ENCODE results near the gene SH3BGRL3. TPM values are rescaled to one million over a fixed set of nuclear protein-coding genes. Genes with fewer than 3 reads are reported as not detected.
A peak's percentile ranks its signal among the peaks of the same experiment; 100 is the strongest.
"Not testable (repeated sequence)": the region's sequence is repeated elsewhere in the genome, so short reads cannot be mapped to it uniquely, and the experiment has no call there.

SH3BGRL3 gene
- total RNA-seq (10 to 100 TPM; 32.9 to 41.5 (median 37.6) TPM), polyA plus RNA-seq (100 to 1,000 TPM; 303 to 575 (median 543) TPM)

DNA sequence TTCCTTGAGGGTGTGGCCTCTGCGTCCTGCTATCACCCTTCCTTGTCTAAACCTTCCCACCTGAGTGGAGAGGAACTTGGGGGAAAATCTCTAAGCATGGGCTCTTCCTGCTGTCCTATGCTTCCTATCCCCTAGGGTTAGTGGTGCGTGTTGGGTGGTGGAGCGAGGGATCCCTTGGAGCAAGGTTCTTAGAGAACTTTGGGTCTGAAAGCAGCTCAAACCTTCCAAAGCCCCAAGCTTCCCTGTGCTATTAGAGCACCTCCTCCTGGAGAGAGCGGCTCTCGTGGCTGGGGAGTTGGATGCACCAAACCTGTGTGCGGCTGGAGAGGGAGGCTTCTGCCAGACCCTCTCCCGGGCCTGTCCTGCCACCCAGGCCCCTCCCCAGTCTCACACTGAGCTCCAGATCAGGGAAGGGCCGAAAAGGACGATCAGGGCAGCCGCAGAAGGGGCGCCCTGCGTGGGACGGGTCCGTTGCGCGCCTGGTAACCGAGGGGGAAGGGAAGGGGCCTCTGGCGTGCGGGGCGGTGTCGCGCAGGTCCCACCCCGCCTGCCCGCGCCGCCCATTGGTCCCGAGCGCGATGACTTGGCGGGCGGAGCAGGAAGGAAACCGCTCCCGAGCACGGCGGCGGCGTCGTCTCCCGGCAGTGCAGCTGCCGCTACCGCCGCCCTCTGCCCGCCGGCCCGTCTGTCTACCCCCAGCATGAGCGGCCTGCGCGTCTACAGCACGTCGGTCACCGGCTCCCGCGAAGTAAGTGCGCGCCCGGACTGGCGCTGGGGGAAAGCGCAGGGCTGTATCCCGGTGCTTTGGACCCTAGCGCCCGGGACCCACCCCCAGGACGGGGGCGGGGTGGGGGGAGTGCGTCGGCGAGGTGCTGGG, at the start of gene SH3BGRL3:
Gene SH3BGRL3, plus strand, starts transcription at position 631 of the 877 bp plus-strand sequence. Its CDS starts 70 bp downstream, at position 701.
- intact Hi-C loops (cut with DNase I) = loop anchor here (5.0 kb wide), 4 partner anchors 47 to 193 kb away; partner anchors contain the start of genes C1orf232, CEP85, DHDDS and HMGN2
- peak within 1 kb of the TSS; percentile 88 to 98 (median 91) for H3K27ac ChIP-seq
- peak; percentile 94 for DNase-seq
- H3K27me3 ChIP-seq = no peaks in the 10 kb centered on the region
- WGBS, 2 donors = 1% methylated on average over 66 of the region's 66 CpGs
- H3K36me3 ChIP-seq = peaks cover 0 to 5% (median 2%) of the 10 kb centered on the region in 4 donors
- H3K4me1 ChIP-seq = peaks cover 0 to 65% (median 54%) of the 10 kb centered on the region in 4 donors
- no peaks in the 10 kb centered on the region for H3K9me3 ChIP-seq
- peak within 1 kb of the TSS; percentile 72 to 84 (median 77) for H3K4me3 ChIP-seq
- TF ChIP-seq POLR2AphosphoS5 (IDR thresholded peaks at IDR 0.05) (peak; percentile 79 to 94 (median 90)), POLR2A (IDR thresholded peaks at IDR 0.05) (peak; percentile 70 to 91), EP300 (IDR thresholded peaks at IDR 0.05) (peak in 1 of 4 donors; percentile 37)
- TF ChIP-seq, protein P1, sequence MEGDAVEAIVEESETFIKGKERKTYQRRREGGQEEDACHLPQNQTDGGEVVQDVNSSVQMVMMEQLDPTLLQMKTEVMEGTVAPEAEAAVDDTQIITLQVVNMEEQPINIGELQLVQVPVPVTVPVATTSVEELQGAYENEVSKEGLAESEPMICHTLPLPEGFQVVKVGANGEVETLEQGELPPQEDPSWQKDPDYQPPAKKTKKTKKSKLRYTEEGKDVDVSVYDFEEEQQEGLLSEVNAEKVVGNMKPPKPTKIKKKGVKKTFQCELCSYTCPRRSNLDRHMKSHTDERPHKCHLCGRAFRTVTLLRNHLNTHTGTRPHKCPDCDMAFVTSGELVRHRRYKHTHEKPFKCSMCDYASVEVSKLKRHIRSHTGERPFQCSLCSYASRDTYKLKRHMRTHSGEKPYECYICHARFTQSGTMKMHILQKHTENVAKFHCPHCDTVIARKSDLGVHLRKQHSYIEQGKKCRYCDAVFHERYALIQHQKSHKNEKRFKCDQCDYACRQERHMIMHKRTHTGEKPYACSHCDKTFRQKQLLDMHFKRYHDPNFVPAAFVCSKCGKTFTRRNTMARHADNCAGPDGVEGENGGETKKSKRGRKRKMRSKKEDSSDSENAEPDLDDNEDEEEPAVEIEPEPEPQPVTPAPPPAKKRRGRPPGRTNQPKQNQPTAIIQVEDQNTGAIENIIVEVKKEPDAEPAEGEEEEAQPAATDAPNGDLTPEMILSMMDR (IDR thresholded peaks at IDR 0.05) = peak in 3 of 4 experiments; percentile 8 to 24 (median 17)

DNA sequence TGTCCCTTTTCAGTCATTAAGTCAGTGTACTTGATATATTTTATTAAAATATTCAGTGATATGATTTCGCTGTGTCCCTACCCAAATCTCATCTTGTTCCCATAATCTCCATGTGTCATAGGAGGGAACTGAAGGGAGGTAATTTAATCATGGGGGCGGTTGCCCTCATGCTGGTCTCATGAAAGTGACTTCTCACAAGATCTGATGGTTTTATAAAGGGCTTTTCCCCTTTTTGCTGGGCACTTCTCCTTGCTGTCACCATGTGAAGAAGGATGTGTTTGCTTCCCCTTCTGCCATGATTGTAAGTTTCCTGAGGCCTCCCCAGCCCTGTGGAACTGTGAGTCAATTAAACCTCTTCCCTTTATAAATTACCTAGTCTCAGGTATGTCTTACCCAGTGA, 49.2 kb upstream of the SH3BGRL3 start:
- 82 to 89% methylated on average over 2 of the region's 2 CpGs for WGBS, 2 donors
- H3K9me3 ChIP-seq, DNase-seq, H3K4me3 ChIP-seq, H3K36me3 ChIP-seq, H3K27ac ChIP-seq: not testable (repeated sequence)
- Histone ChIP-seq H3K27me3 (peaks cover 5 to 34% (median 7%) of the 10 kb centered on the region in 3 donors), H3K4me1 (peaks cover 0 to 14% (median 9%) of the 10 kb centered on the region in 4 donors)
- intact Hi-C loops (cut with DNase I) = loop anchor here (5.0 kb wide), 2 partner anchors 52 to 118 kb away; partner anchors contain the start of genes PDIK1L and SH3BGRL3

GRCh38 chr1:26233903-26234643, 45.8 kb upstream of the SH3BGRL3 start, which contains the start of gene CEP85:
Gene CEP85 (plus strand): TSS chr1:26234200. CDS start chr1:26239784, 5,584 bp downstream.
- peak; percentile 99 for DNase-seq
- intact Hi-C loops (cut with DNase I) = loop anchor here (2.0 to 5.0 kb wide), 3 partner anchors 48 to 122 kb away; partner anchors contain the start of genes C1orf232, PDIK1L, SH3BGRL3 and ZNF593
- WGBS, 2 donors = 0% methylated on average over 73 of the region's 73 CpGs
- peaks cover 0 to 3% (median 0%) of the 10 kb centered on the region in 3 donors for H3K27me3 ChIP-seq
- H3K4me1 ChIP-seq = peaks cover 0 to 13% (median 8%) of the 10 kb centered on the region in 4 donors
- H3K4me3 ChIP-seq = peak within 1 kb of the TSS; percentile 58 to 67 (median 60)
- H3K9me3 ChIP-seq = no peaks in the 10 kb centered on the region
- H3K27ac ChIP-seq = peak within 1 kb of the TSS; percentile 89 to 94 (median 90)
- no peak for TF ChIP-seq EP300 (IDR thresholded peaks at IDR 0.05)
- TF ChIP-seq, protein P1 (IDR thresholded peaks at IDR 0.05) = peak in 3 of 4 experiments; percentile 33 to 79 (median 66)
- peak; percentile 54 to 80 for TF ChIP-seq POLR2A (IDR thresholded peaks at IDR 0.05)
- peak; percentile 79 to 94 (median 87) for TF ChIP-seq POLR2AphosphoS5 (IDR thresholded peaks at IDR 0.05)
- H3K36me3 ChIP-seq = no peaks in the 10 kb centered on the region

DNA sequence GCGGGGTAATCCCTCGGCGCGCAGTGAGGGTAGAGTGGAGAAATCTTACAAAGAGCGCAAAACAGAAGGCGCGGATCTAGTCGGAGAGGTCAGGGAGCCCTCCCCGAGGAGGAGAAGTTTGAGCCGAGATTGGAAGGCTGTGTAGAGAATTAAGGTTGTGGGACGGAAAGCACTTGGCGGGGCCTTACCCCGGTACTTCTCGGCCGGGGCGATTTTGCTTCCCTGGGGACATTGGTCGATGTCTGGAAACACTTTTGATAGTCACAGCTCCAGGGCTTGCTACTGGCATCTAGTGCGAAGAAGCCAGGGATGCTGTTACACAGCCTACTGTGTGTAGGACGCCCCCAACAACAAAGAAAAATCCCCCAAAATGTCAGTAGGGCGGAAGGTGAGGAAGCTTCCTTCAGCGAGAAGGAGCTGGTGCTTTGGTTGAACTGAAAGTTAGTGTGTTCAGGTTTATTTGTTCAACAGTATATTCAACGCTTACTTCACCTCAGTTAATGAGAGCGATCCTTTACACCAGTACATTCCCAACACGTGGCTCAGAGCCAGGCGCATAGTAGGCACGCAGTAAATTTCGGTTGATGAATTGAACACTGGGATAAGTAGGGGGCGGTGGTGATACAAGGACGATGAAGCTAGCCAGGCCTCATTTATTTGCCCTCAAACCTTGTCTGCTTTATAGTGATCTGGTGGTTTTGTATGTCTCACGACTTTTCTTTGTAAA, 45.1 kb upstream of the SH3BGRL3 start:
- Histone ChIP-seq H3K4me1 (peaks cover 0 to 13% (median 8%) of the 10 kb centered on the region in 4 donors), H3K27ac (peak overlapping the region; percentile 89 to 94 (median 90)), H3K27me3 (no peaks in the 10 kb centered on the region), H3K9me3 (no peaks in the 10 kb centered on the region), H3K36me3 (no peaks in the 10 kb centered on the region), H3K4me3 (peak overlapping the region; percentile 58 to 67 (median 60))
- 1 to 2% methylated on average over 30 of the region's 30 CpGs for WGBS, 2 donors
- TF ChIP-seq POLR2A (IDR thresholded peaks at IDR 0.05) (no peak), EP300 (IDR thresholded peaks at IDR 0.05) (no peak), POLR2AphosphoS5 (IDR thresholded peaks at IDR 0.05) (no peak)
- TF ChIP-seq, protein P1 (IDR thresholded peaks at IDR 0.05) = no peak
- DNase-seq = no peak
- intact Hi-C loops (cut with DNase I) = loop anchor here (5.0 kb wide), 2 partner anchors 47 to 123 kb away; partner anchors contain the start of genes PDIK1L and SH3BGRL3
